ENCODE results near the gene BANK1.

DNA sequence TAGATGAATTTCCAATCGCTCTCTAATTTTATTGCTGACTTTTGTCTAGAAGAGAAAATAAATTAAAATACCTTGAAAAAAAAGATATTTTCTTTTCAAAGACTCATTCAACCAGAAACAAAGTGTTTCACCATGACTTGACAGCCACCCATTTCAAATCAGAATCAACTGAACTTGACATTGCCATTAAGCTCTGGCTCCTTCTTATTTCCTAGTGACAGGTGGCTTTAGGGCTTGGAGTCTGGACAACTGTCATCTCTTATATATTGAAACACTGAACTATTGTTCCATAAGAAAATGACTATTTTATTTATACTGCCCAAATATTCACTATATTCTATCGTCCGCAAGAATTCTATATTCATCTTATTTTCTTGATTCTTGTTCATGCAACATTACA, 325.6 kb downstream of the BANK1 start:
- no peak for TF ChIP-seq CTCF (IDR thresholded peaks at IDR 0.05)
- TF ChIP-seq POLR2A (IDR thresholded peaks at IDR 0.05), result no peak
